Measurements from ENCODE around the gene SPAG8.

DNA sequence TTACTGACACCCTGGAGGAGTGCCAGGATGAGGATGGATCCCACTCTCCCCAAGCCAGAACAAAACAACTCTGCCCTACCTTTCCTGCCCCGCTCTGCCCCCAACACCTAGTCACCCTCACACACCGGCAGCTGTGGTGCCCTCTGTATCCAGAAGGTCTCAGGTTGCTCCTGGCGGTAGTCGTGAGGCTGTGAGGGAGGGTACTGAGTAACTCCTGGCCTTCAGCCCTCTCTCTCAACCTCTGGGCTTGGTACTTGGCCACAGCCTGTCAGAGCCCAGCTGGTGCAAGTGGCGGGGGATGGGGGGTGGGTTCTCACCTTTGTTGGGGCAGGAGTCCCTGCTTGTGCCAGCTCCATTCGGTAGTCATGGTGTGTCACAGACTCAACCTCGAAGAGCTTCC is 1.9 kb downstream of the SPAG8 start:
- TF ChIP-seq EP300 (IDR thresholded peaks at IDR 0.05), result no peak
- TF ChIP-seq, protein P1, sequence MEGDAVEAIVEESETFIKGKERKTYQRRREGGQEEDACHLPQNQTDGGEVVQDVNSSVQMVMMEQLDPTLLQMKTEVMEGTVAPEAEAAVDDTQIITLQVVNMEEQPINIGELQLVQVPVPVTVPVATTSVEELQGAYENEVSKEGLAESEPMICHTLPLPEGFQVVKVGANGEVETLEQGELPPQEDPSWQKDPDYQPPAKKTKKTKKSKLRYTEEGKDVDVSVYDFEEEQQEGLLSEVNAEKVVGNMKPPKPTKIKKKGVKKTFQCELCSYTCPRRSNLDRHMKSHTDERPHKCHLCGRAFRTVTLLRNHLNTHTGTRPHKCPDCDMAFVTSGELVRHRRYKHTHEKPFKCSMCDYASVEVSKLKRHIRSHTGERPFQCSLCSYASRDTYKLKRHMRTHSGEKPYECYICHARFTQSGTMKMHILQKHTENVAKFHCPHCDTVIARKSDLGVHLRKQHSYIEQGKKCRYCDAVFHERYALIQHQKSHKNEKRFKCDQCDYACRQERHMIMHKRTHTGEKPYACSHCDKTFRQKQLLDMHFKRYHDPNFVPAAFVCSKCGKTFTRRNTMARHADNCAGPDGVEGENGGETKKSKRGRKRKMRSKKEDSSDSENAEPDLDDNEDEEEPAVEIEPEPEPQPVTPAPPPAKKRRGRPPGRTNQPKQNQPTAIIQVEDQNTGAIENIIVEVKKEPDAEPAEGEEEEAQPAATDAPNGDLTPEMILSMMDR (IDR thresholded peaks at IDR 0.05), result no peak
- TF ChIP-seq POLR2AphosphoS5 (IDR thresholded peaks at IDR 0.05), result no peak
